GM12873 (cell line): Measurements from ENCODE around the gene NAA35.

Source experiments
- CTCF ChIP-seq: IDR thresholded peaks from 2 replicates; pipeline ENCODE4 v1.5.1; 2012; ENCODE audit warnings: low read depth, mild to moderate bottlenecking, moderate library complexity, low read length, control low read depth; ENCODE audit not compliant: insufficient read depth; ENCODE audit errors: missing control alignments

The NAA35 gene

GRCh38 chr9:85971731-85972130 is 30.8 kb downstream of the NAA35 start:
- no peak for TF ChIP-seq CTCF

GRCh38 chr9:85973238-85973637 is 32.3 kb downstream of the NAA35 start:
- TF ChIP-seq CTCF = no peak

GRCh38 chr9:85978496-85978895 is 37.5 kb downstream of the NAA35 start:
- no peak for TF ChIP-seq CTCF

GRCh38 chr9:85981369-85981768 is 40.4 kb downstream of the NAA35 start:
- TF ChIP-seq CTCF = no peak

GRCh38 chr9:85984457-85984856 is 43.5 kb downstream of the NAA35 start:
- TF ChIP-seq CTCF = no peak

- TF ChIP-seq CTCF = no peak
These were observed 46.3 kb downstream of the NAA35 start for GRCh38 chr9:85987236-85987635.

- no peak for TF ChIP-seq CTCF
These were observed 53.2 kb downstream of the NAA35 start for GRCh38 chr9:85994191-85994590.

GRCh38 chr9:85995097-85995496 is 54.2 kb downstream of the NAA35 start:
- TF ChIP-seq CTCF = no peak
